ENCODE measurements around the gene CAT.

- TF ChIP-seq CTCF (IDR thresholded peaks at IDR 0.05), result no peak
- TF ChIP-seq POLR2A (IDR thresholded peaks at IDR 0.05), result no peak
These were observed 26.9 kb upstream of the CAT start for GRCh38 chr11:34411791-34412190.
